HepG2 (cell line): ENCODE results near the gene PKD1L1.

Experiments used
- FOXO1 ChIP-seq: sonication (generic); formaldehyde crosslinking; IDR thresholded peaks from 2 replicates; pipeline ENCODE4 v1.4.0; 2020; ENCODE audit warnings: missing genetic modification reagents
- USF2 ChIP-seq, 2 experiments: sonication (generic) in 1 of 2; formaldehyde crosslinking in 1 of 2; IDR thresholded peaks; 2 replicates each; pipeline versions ENCODE4 v1.5.1 to v1.6.1; 2011 to 2020; ENCODE audit warnings: borderline replicate concordance in 1 of 2, low read depth in 1 of 2, low read length in 1 of 2, mild to moderate bottlenecking in 1 of 2, missing genetic modification reagents in 1 of 2, moderate library complexity in 1 of 2

GRCh38 chr7:47936323-47936722, 11.9 kb downstream of the PKD1L1 start:
- TF ChIP-seq FOXO1 (CRISPR knock-in tag): no peak
- TF ChIP-seq USF2 (IDR thresholded peaks at IDR 0.05; ENCODE audit: low read depth, low read length): no peak
- TF ChIP-seq USF2 (CRISPR knock-in tag; IDR thresholded peaks at IDR 0.05; ENCODE audit: borderline replicate concordance): no peak
